Ammon's horn (tissue), 1 donor: ENCODE data around the gene CDH13.

Source experiments
- DNase-seq: peaks from one replicate; pipeline ENCODE4 v3.0.0-alpha.2; 2016; ENCODE audit warnings: low spot score

Gene CDH13

GRCh38 chr16:82628088-82628423, 1.3 kb downstream of the CDH13 start:
- DNase-seq: no peak

- no peak for DNase-seq
Measured at GRCh38 chr16:82628711-82629110, 1.9 kb downstream of the CDH13 start.

- no peak for DNase-seq
Measured at GRCh38 chr16:82629441-82630027, 2.8 kb downstream of the CDH13 start.

GRCh38 chr16:82630219-82630618, 3.5 kb downstream of the CDH13 start:
- no peak for DNase-seq

GRCh38 chr16:82630688-82631087, 3.9 kb downstream of the CDH13 start:
- DNase-seq: no peak

- DNase-seq: no peak
Measured at GRCh38 chr16:82631701-82632685, 5.2 kb downstream of the CDH13 start.

GRCh38 chr16:82633964-82634600, 7.3 kb downstream of the CDH13 start:
- DNase-seq: peak; percentile 87

- DNase-seq: no peak
Measured at GRCh38 chr16:82634955-82635610, 8.3 kb downstream of the CDH13 start.

- DNase-seq: no peak
Measured at GRCh38 chr16:82636485-82636884, 9.7 kb downstream of the CDH13 start.

GRCh38 chr16:82636958-82637357, 10.2 kb downstream of the CDH13 start:
- no peak for DNase-seq

GRCh38 chr16:82638095-82638798, 11.5 kb downstream of the CDH13 start:
- no peak for DNase-seq

- DNase-seq: no peak
Measured at GRCh38 chr16:82639263-82639662, 12.5 kb downstream of the CDH13 start.

GRCh38 chr16:82639666-82640336, 13.0 kb downstream of the CDH13 start:
- DNase-seq: peak; percentile 65

- no peak for DNase-seq
Measured at GRCh38 chr16:82641336-82641984, 14.7 kb downstream of the CDH13 start.

GRCh38 chr16:82643136-82643535, 16.4 kb downstream of the CDH13 start:
- no peak for DNase-seq

GRCh38 chr16:82643936-82644630, 17.3 kb downstream of the CDH13 start:
- DNase-seq: no peak

GRCh38 chr16:82646504-82646903, 19.7 kb downstream of the CDH13 start:
- DNase-seq: no peak

- DNase-seq: no peak
Measured at GRCh38 chr16:82649766-82650165, 23.0 kb downstream of the CDH13 start.

- DNase-seq: no peak
Measured at GRCh38 chr16:82650804-82651203, 24.0 kb downstream of the CDH13 start.
